Liver (tissue), 9 donors: ENCODE results near the gene GOLGA6L7. TPM values are rescaled to one million over a fixed set of nuclear protein-coding genes. Genes with fewer than 3 reads are reported as not detected.
"Not testable (repeated sequence)": the region's sequence is repeated elsewhere in the genome, so short reads cannot be mapped to it uniquely, and the experiment has no call there.

ENCODE experiments used
- DNase-seq: peaks from one replicate; pipeline ENCODE4 v3.0.0-alpha.2; 2017; ENCODE audit warnings: low spot score
- H3K27ac ChIP-seq, 2 donors: one replicate each; pipeline ENCODE4 v1.7.0; 2013; ENCODE audit warnings: inconsistent platforms in 2 of 2, low read length in 2 of 2, control low read depth in 1 of 2, low read depth in 1 of 2, mild to moderate bottlenecking in 1 of 2
- H3K27me3 ChIP-seq, 4 donors: one replicate each; pipeline versions ENCODE4 v1.6.1 to v1.7.0; 2013; ENCODE audit warnings: low read length in 3 of 4, inconsistent platforms in 1 of 4, mild to moderate bottlenecking in 1 of 4, moderate library complexity in 1 of 4; ENCODE audit not compliant: control insufficient read depth in 4 of 4, insufficient read depth in 4 of 4
- H3K36me3 ChIP-seq, 4 donors: one replicate each; pipeline versions ENCODE4 v1.6.1 to v1.7.0; 2013; ENCODE audit warnings: low read length in 3 of 4, mild to moderate bottlenecking in 3 of 4, low read depth in 1 of 4, moderate library complexity in 1 of 4; ENCODE audit not compliant: control insufficient read depth in 4 of 4, insufficient read depth in 3 of 4
- H3K4me1 ChIP-seq, 4 donors: one replicate each; pipeline versions ENCODE4 v1.6.1 to v1.7.0; 2013; ENCODE audit warnings: low read length in 3 of 4, mild to moderate bottlenecking in 3 of 4, moderate library complexity in 1 of 4; ENCODE audit not compliant: control insufficient read depth in 4 of 4, insufficient read depth in 4 of 4
- H3K4me3 ChIP-seq, 3 donors: one replicate each; pipeline versions ENCODE4 v1.6.1 to v1.7.0; 2013; ENCODE audit warnings: low read length in 3 of 3, control low read depth in 1 of 3, low read depth in 1 of 3, mild to moderate bottlenecking in 1 of 3
- H3K9ac ChIP-seq, 2 donors: one replicate each; pipeline ENCODE4 v1.7.0; 2013; ENCODE audit warnings: low read length in 2 of 2, mild to moderate bottlenecking in 2 of 2, moderate library complexity in 2 of 2, control low read depth in 1 of 2, low read depth in 1 of 2
- H3K9me3 ChIP-seq, 4 donors: one replicate each; pipeline versions ENCODE4 v1.6.1 to v1.7.0; 2013; ENCODE audit warnings: low read length in 3 of 4; ENCODE audit not compliant: control insufficient read depth in 4 of 4
- WGBS: extraction: QIAGEN DNeasy Blood & Tissue Kit; methylation state at CpG from one replicate; pipeline ENCODE4 v1.1.7; 2013; 5-methylcytosine and 5-hydroxymethylcytosine counted together
- polyA plus RNA-seq, 2 donors: library from polyadenylated mRNA; stranded (reverse) in 1 of 2; unstranded in 1 of 2; fragments of 200-250 nt in 1 of 2; fragments of >200 nt in 1 of 2; fragmentation: Nextera tagmentation in 1 of 2; extraction: Ambion mirVana in 1 of 2; gene quantifications; one replicate each; pipeline versions ENCODE4 v1.2.1 to v1.2.3, GENCODE V29; 2013 to 2015
- total RNA-seq, 2 donors: library from RNA; depleted of rRNA; stranded (reverse); fragments of >200 nt; gene quantifications; one replicate each; pipeline ENCODE4 v1.2.3, GENCODE V29; 2014
- donor health status: healthy.
- donor health status: healthy.
- donor health status: healthy.
- donor health status: healthy.
- donor health status: healthy.

The GOLGA6L7 gene
- total and polyA plus RNA-seq, 4 donors = not detected

- 10% methylated on average over 56 of the region's 56 CpGs for WGBS
- not testable (repeated sequence) for H3K9me3 ChIP-seq, H3K4me3 ChIP-seq
Observed at GRCh38 chr15:28831897-28832587, 16.4 kb downstream of the GOLGA6L7 start.

GRCh38 chr15:28821420-28821819 lies 27.0 kb downstream of the GOLGA6L7 start:
- H3K36me3 ChIP-seq, H3K27me3 ChIP-seq, H3K9me3 ChIP-seq, H3K9ac ChIP-seq, H3K4me1 ChIP-seq, H3K27ac ChIP-seq, H3K4me3 ChIP-seq, DNase-seq: not testable (repeated sequence)
- WGBS = 79% methylated on average over 2 of the region's 2 CpGs

More at GRCh38 chr15:28831897-28832587, 16.4 kb downstream of the GOLGA6L7 start:
- H3K27ac ChIP-seq, H3K27me3 ChIP-seq, H3K36me3 ChIP-seq, H3K9ac ChIP-seq, H3K4me1 ChIP-seq: not testable (repeated sequence)
- DNase-seq = peak; percentile 79

GRCh38 chr15:28819930-28820295 lies 28.5 kb downstream of the GOLGA6L7 start:
- H3K4me1 ChIP-seq, H3K9me3 ChIP-seq, H3K27me3 ChIP-seq, H3K36me3 ChIP-seq, H3K4me3 ChIP-seq, DNase-seq, H3K27ac ChIP-seq, H3K9ac ChIP-seq: not testable (repeated sequence)
- WGBS = no CpG with 5 or more reads among the region's 3 CpGs

GRCh38 chr15:28819019-28819929 lies 29.2 kb downstream of the GOLGA6L7 start:
- WGBS = 76% methylated on average over 10 of the region's 15 CpGs
- H3K4me3 ChIP-seq, H3K9ac ChIP-seq: not testable (repeated sequence)

DNA sequence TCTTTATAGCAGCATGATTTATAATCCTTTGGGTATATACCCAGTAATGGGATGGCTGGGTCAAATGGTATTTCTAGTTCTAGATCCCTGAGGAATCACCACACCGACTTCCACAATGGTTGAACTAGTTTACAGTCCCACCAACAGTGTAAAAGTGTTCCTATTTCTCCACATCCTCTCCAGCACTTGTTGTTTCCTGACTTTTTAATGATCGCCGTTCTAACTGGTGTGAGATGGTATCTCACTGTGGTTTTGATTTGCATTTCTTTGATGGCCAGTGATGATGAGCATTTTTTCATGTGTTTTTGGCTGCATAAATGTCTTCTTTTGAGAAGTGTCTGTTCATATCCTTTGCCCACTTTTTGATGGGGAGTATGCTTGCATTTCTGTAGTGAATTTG lies 30.3 kb downstream of the GOLGA6L7 start:
- H3K36me3 ChIP-seq, H3K27ac ChIP-seq, H3K9me3 ChIP-seq, H3K4me1 ChIP-seq, DNase-seq, H3K27me3 ChIP-seq, H3K9ac ChIP-seq, H3K4me3 ChIP-seq: not testable (repeated sequence)
- WGBS = 87% methylated on average over 2 of the region's 3 CpGs

More at GRCh38 chr15:28819019-28819929, 29.2 kb downstream of the GOLGA6L7 start:
- not testable (repeated sequence) for H3K27me3 ChIP-seq, DNase-seq, H3K36me3 ChIP-seq, H3K4me1 ChIP-seq, H3K9me3 ChIP-seq, H3K27ac ChIP-seq

- H3K9me3 ChIP-seq, H3K9ac ChIP-seq, H3K27me3 ChIP-seq, H3K4me1 ChIP-seq, H3K27ac ChIP-seq, DNase-seq, H3K4me3 ChIP-seq, H3K36me3 ChIP-seq: not testable (repeated sequence)
Observed at GRCh38 chr15:28814059-28814458, 34.4 kb downstream of the GOLGA6L7 start.

GRCh38 chr15:28813392-28813791 lies 35.1 kb downstream of the GOLGA6L7 start:
- not testable (repeated sequence) for H3K36me3 ChIP-seq, H3K4me1 ChIP-seq, H3K9ac ChIP-seq, H3K27me3 ChIP-seq, H3K27ac ChIP-seq, DNase-seq, H3K9me3 ChIP-seq, H3K4me3 ChIP-seq
- WGBS = 43% methylated on average over 1 of the region's 2 CpGs

DNA sequence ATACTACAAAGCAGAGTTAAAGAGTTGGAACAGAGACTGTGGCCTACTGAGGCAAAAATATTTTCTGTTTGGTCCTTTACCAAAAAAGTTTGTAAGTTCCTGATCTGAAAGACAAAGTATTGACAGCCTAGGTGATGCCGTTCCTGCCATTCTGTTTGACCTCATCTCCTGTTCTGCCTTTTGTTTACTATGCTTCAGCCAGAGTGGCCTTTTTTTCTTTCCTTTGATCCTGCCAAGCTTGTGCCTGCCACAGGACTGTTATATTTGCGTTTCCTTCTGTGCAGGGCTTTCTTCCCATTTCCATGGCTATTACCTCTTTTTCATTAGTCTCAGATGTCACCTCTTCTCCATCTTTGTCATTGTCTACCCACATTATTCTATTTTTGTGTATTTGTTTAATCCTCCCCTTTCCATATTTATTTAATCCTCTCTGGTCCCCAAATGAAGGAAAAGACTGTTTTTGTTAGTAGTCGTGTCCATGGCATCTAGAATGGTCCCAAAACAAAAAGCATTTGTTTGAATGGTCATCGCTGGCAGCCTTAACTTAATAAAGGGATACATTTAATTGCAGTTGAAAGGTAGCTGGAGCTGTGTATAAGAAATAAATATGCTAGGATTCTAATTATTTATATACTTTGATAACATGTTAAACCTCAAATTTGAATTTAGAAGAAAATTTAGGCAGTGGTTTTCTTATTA lies 36.4 kb downstream of the GOLGA6L7 start:
- not testable (repeated sequence) for H3K9me3 ChIP-seq, H3K4me3 ChIP-seq, H3K27me3 ChIP-seq, H3K4me1 ChIP-seq, H3K27ac ChIP-seq, DNase-seq, H3K36me3 ChIP-seq, H3K9ac ChIP-seq
- WGBS = 55% methylated on average over 4 of the region's 4 CpGs
